Nephron progenitor cell (in vitro differentiated cells): Measurements from ENCODE around the gene COIL.
A peak's percentile ranks its signal among the peaks of the same experiment; 100 is the strongest.

ENCODE experiments used
- DNase-seq: peaks from one replicate; pipeline ENCODE4 v3.0.0; 2021
- H3K27ac Mint-ChIP-seq: 2 replicates; pipeline ENCODE4 v1.8.0; 2021; ENCODE audit warnings: mild to moderate bottlenecking, moderate library complexity, mixed read lengths
- H3K27me3 Mint-ChIP-seq: 2 replicates; pipeline ENCODE4 v1.8.0; 2021; ENCODE audit warnings: mild to moderate bottlenecking, low read depth, mixed read lengths; ENCODE audit not compliant: poor library complexity
- H3K36me3 Mint-ChIP-seq: 2 replicates; pipeline ENCODE4 v1.8.0; 2021; ENCODE audit warnings: low read depth, mixed read lengths
- H3K4me1 Mint-ChIP-seq: 2 replicates; pipeline ENCODE4 v1.8.0; 2021; ENCODE audit warnings: mixed read lengths
- H3K4me3 Mint-ChIP-seq: 2 replicates; pipeline ENCODE4 v1.8.0; 2021; ENCODE audit warnings: mild to moderate bottlenecking, moderate library complexity, mixed read lengths
- H3K9me3 Mint-ChIP-seq: 2 replicates; pipeline ENCODE4 v1.8.0; 2021; ENCODE audit warnings: mild to moderate bottlenecking, moderate library complexity, mixed read lengths
- TF ChIP-seq, protein P1 (sequence below): fragments of 200-600 bp; sonication (generic); IDR thresholded peaks from 2 replicates; pipeline ENCODE4 v1.5.0; 2021; ENCODE audit warnings: antibody characterized with exemption

Gene COIL

DNA sequence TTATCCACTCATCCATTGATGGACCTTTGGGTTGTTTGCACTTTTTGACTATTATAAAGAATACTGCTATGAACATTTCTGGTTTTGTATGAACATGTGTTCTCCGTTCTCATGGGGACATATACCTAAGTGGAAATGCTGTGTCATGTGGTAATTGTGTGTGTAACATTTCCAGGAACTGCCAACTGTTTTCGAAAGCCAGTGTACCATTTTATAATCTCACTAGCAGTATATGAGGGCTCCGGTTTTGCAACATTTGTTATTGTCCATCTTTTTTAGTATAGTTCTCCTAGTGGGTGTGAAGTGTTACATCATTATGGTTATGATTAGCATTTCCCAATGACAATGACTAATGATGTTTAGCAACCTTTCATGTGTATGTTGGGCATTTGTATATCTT lies 41.9 kb downstream of the COIL start:
- Mint-ChIP-seq H3K4me3 (no peak overlapping the region), H3K27ac (no peak overlapping the region), H3K36me3 (peaks cover 7% of the 10 kb centered on the region), H3K9me3 (peaks cover 33% of the 10 kb centered on the region), H3K4me1 (peaks cover 17% of the 10 kb centered on the region), H3K27me3 (peaks cover 22% of the 10 kb centered on the region)
- no peak for DNase-seq
- TF ChIP-seq, protein P1, sequence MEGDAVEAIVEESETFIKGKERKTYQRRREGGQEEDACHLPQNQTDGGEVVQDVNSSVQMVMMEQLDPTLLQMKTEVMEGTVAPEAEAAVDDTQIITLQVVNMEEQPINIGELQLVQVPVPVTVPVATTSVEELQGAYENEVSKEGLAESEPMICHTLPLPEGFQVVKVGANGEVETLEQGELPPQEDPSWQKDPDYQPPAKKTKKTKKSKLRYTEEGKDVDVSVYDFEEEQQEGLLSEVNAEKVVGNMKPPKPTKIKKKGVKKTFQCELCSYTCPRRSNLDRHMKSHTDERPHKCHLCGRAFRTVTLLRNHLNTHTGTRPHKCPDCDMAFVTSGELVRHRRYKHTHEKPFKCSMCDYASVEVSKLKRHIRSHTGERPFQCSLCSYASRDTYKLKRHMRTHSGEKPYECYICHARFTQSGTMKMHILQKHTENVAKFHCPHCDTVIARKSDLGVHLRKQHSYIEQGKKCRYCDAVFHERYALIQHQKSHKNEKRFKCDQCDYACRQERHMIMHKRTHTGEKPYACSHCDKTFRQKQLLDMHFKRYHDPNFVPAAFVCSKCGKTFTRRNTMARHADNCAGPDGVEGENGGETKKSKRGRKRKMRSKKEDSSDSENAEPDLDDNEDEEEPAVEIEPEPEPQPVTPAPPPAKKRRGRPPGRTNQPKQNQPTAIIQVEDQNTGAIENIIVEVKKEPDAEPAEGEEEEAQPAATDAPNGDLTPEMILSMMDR = no peak

DNA sequence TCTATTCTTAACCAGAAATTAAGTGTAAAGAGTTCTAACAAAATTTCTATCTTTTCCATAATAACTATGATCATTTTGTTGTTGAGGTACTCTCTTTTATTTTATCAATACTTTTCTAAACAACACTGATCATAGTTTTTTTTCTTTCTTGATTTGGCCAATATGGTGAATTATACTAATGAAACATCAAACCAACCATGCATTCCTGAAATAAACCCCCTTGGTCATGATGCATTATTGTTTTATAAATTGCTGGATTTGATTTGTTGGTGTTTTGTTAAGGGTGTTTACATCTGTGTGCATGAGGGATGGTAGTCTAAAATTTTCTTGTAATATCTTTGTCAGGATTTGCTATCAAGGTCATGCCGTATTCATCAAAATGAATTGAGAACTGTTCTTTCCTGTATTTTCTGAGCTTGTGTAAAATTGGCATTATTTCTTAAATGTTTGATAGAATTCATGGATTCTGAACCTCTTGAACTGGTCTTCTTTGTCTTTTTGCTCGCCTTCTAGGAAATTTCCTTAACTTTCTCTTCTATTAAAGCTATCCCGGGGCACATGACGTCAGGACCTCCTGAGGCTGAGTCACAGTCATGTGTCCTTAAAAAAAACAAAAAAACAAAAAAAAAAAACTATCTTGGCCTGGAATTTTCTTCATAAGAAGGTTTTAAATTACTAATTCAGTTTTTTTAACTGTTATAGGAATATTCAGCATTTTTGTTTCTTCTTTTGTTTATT lies 43.1 kb downstream of the COIL start:
- DNase-seq = no peak
- Mint-ChIP-seq H3K27me3 (peaks cover 27% of the 10 kb centered on the region), H3K4me1 (peaks cover 17% of the 10 kb centered on the region), H3K9me3 (peaks cover 33% of the 10 kb centered on the region), H3K4me3 (no peak overlapping the region), H3K27ac (no peak overlapping the region), H3K36me3 (peaks cover 7% of the 10 kb centered on the region)
- TF ChIP-seq, protein P1 = no peak

DNA sequence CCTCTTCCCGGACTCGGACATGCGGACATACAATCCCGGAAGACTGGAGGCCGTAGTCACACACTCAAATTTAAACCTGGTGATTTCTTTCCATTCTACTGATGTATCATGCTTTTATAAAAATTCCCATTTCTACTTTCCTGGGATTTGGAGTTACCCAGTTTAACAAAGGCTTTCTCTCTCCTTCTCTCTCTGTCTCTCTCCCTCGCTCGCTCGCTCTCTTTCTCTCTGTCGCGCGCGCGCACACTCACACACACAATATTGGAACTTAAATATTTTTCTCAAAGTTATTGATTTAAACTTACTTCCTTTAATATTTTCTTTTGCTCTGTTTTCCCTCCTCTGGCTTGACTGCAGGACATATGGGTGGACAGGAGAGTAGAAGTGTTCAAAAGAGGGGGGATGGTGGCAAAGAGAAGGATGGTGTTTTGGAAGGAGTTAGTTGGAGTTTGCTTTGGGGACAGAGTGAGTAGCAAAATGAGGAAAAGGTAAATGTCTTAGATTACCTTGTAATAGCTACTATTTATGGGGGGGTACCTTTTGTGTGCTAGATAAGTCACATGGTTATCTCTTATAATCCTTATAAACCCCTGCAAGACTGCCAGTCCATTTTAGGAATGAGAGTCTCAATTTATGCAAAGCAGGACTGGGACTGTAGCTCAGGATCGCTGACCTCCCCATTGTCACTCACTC lies 46.1 kb downstream of the COIL start:
- peaks cover 35% of the 10 kb centered on the region for H3K27me3 Mint-ChIP-seq
- H3K27ac Mint-ChIP-seq = no peak overlapping the region
- peaks cover 22% of the 10 kb centered on the region for H3K4me1 Mint-ChIP-seq
- DNase-seq = no peak
- peaks cover 7% of the 10 kb centered on the region for H3K36me3 Mint-ChIP-seq
- peaks cover 25% of the 10 kb centered on the region for H3K9me3 Mint-ChIP-seq
- peak overlapping the region; percentile 90 for H3K4me3 Mint-ChIP-seq
- TF ChIP-seq, protein P1 = no peak

DNA sequence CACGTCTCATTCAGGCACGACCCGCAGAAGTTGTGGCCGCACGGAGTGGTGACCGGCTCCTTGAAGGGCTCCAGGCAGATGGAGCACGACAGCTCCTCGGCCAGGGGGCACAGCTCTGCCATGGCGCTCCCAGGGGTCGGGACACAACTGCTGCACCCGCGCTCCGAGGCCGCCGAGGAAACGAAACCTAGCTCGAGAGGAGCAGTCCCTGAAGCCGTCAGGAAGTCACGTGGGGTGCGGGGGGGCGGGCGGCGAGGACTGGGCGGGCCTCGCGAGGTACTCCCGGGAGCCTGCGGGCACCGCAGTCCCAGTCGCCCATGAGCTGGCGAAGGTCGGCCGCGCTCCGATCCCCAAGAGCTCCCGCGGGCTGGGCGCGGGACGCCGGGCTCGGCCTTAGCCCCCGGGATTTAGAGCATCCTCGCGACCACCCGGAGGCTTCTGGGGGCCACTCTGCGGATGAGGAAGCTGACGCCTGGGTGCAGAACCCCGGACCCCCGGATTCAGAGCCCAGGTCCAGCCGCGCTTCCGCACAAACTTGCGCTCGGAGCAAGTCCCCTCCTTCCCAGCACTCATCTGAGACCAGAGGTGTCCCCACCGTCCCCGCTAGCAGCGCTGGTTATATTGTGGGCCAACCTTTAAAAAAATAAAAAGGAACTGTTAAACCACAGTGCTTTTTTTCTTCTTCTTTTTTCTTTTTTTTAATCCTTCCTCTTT lies 46.8 kb downstream of the COIL start, which contains the start of gene TRIM25:
Gene TRIM25, minus strand, starts transcription at position 183 of the 714 bp plus-strand sequence. Its CDS starts 61 bp downstream, at position 122.
- Mint-ChIP-seq H3K4me3 (peak within 1 kb of the TSS; percentile 90), H3K36me3 (peaks cover 7% of the 10 kb centered on the region), H3K4me1 (peaks cover 22% of the 10 kb centered on the region), H3K27me3 (peaks cover 36% of the 10 kb centered on the region), H3K9me3 (peaks cover 20% of the 10 kb centered on the region), H3K27ac (no peak within 1 kb of the TSS)
- TF ChIP-seq, protein P1 = no peak
- DNase-seq = peak; percentile 84

DNA sequence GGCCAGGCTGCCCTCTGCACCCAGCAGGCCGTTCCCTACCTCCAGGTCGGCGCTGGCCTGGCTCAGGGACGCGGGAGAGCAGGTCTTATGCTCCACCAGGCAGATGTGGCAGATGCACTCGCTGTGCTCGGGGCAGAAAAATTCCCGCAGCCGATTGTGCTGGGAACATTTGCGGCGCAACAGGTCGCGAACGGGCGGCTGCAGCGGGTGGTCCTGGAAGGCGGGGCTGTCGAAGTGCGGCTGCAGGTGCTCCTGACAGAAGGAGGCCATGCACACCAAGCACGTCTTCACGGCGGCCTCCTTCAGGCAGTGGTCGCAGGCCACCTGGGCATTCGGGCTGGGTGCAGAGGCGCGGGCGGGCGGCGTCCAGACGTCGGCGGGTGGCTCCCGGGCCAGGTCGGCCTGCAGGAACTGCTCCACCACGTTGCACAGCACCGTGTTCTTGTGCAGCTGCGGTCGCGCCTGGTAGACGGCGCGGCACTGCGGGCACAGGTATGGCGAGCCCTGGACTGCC lies 47.4 kb downstream of the COIL start:
- peaks cover 15% of the 10 kb centered on the region for H3K9me3 Mint-ChIP-seq
- H3K27ac Mint-ChIP-seq = no peak overlapping the region
- TF ChIP-seq, protein P1 = no peak
- peaks cover 22% of the 10 kb centered on the region for H3K4me1 Mint-ChIP-seq
- peak overlapping the region; percentile 90 for H3K4me3 Mint-ChIP-seq
- peaks cover 11% of the 10 kb centered on the region for H3K36me3 Mint-ChIP-seq
- peaks cover 39% of the 10 kb centered on the region for H3K27me3 Mint-ChIP-seq
- DNase-seq = peak; percentile 50
